HEK293T (cell line): ENCODE results near the gene SVOP.
"Not testable (repeated sequence)": the region's sequence is repeated elsewhere in the genome, so short reads cannot be mapped to it uniquely, and the experiment has no call there.

Source experiments
- CTBP1 ChIP-seq: fragments of 450-650 bp; IDR thresholded peaks from 2 replicates; pipeline ENCODE4 v1.6.1; 2016; ENCODE audit warnings: borderline replicate concordance
- ELF4 ChIP-seq: fragments of 450-650 bp; IDR thresholded peaks from 2 replicates; pipeline ENCODE4 v1.6.1; 2017; ENCODE audit warnings: antibody characterized with exemption
- SUZ12 ChIP-seq: fragments of 450-650 bp; IDR thresholded peaks from 2 replicates; pipeline ENCODE4 v1.6.1; 2016; ENCODE audit warnings: mild to moderate bottlenecking
- TARDBP ChIP-seq: fragments of 450-650 bp; IDR thresholded peaks from 2 replicates; pipeline ENCODE4 v1.6.1; 2016

DNA sequence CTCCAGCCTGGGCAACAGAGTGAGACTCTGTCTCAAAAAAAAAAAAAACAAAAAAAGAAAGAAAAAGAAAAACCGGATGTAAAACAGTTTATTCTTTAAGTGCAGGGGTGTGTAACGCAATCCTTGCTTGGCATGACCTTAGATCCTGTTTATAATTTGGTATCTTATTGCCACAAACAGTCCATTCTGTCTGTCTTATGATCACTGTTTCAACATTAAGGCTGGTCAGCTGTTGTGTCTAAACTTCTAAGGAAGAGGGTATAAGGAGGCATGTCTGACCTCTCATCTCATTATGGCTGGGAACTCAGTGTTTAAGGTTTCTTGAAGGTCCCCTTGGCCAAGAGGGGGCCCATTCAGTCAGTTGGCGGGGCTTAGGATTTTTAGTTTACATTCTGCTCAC is 27.8 kb upstream of the SVOP start:
- not testable (repeated sequence) for TF ChIP-seq TARDBP, ELF4, SUZ12, CTBP1
